CD4-positive, alpha-beta T cell treated with Interleukin-6 at 100 ng/mL for 8 hours (primary cell): ENCODE measurements around the gene EBI3.
A peak's percentile ranks its signal among the peaks of the same experiment; 100 is the strongest.
"Not testable (repeated sequence)": the region's sequence is repeated elsewhere in the genome, so short reads cannot be mapped to it uniquely, and the experiment has no call there.

Experiments used
- DNase-seq: peaks from one replicate; pipeline ENCODE4 v3.0.0-alpha.2; 2020; ENCODE audit warnings: mixed read lengths, low spot score

The EBI3 gene

GRCh38 chr19:4200940-4201542, 28.3 kb upstream of the EBI3 start:
- no peak for DNase-seq

GRCh38 chr19:4201798-4202197, 27.5 kb upstream of the EBI3 start:
- DNase-seq: no peak

- DNase-seq: no peak
These were observed 22.4 kb upstream of the EBI3 start for GRCh38 chr19:4206818-4207484.

- DNase-seq: no peak
These were observed 20.8 kb upstream of the EBI3 start for GRCh38 chr19:4208385-4209094.

GRCh38 chr19:4210166-4210731, 19.1 kb upstream of the EBI3 start:
- DNase-seq: no peak

GRCh38 chr19:4213116-4213515, 16.2 kb upstream of the EBI3 start:
- DNase-seq: no peak

- no peak for DNase-seq
These were observed 13.5 kb upstream of the EBI3 start for GRCh38 chr19:4215807-4216206.

GRCh38 chr19:4216846-4217245, 12.5 kb upstream of the EBI3 start:
- no peak for DNase-seq

- DNase-seq: no peak
These were observed 11.7 kb upstream of the EBI3 start for GRCh38 chr19:4217429-4218264.

GRCh38 chr19:4218523-4218922, 10.8 kb upstream of the EBI3 start:
- not testable (repeated sequence) for DNase-seq

- no peak for DNase-seq
These were observed 9.1 kb upstream of the EBI3 start for GRCh38 chr19:4220188-4220587.

- DNase-seq: no peak
These were observed 4.9 kb upstream of the EBI3 start for GRCh38 chr19:4224470-4224869.

- DNase-seq: no peak
These were observed 3.4 kb upstream of the EBI3 start for GRCh38 chr19:4225885-4226284.

- DNase-seq: no peak
These were observed 1.6 kb upstream of the EBI3 start for GRCh38 chr19:4227771-4228170.

GRCh38 chr19:4228765-4229178, 551 bp upstream of the EBI3 start:
- DNase-seq: no peak

- not testable (repeated sequence) for DNase-seq
These were observed 914 bp downstream of the EBI3 start for GRCh38 chr19:4230237-4230636.

GRCh38 chr19:4231521-4231920, 2.2 kb downstream of the EBI3 start:
- not testable (repeated sequence) for DNase-seq

- not testable (repeated sequence) for DNase-seq
These were observed 2.8 kb downstream of the EBI3 start for GRCh38 chr19:4232139-4232538.

- no peak for DNase-seq
These were observed 3.4 kb downstream of the EBI3 start for GRCh38 chr19:4232614-4233281.

- DNase-seq: peak; percentile 39
These were observed 4.0 kb downstream of the EBI3 start for GRCh38 chr19:4233282-4233853.
